H9 (cell line): ENCODE results near the gene NHSL2. TPM values are rescaled to one million over a fixed set of nuclear protein-coding genes. Genes with fewer than 3 reads are reported as not detected.

Experiments
- DNase-seq: peaks from one replicate; pipeline ENCODE4 v3.0.0-alpha.2; 2017
- H2AFZ ChIP-seq: one replicate; pipeline ENCODE4 v1.6.1; 2013; ENCODE audit warnings: mild to moderate bottlenecking, low read length, control low read depth, moderate library complexity
- H2AK5ac ChIP-seq: 2 replicates; pipeline ENCODE4 v1.6.1; 2013; ENCODE audit warnings: low read length, control low read depth, mixed read lengths; ENCODE audit not compliant: insufficient read length
- H2BK120ac ChIP-seq: one replicate; pipeline ENCODE4 v1.6.1; 2013; ENCODE audit warnings: low read depth, mild to moderate bottlenecking, low read length, control low read depth, inconsistent platforms; ENCODE audit not compliant: poor library complexity, severe bottlenecking
- H2BK12ac ChIP-seq: 2 replicates; pipeline ENCODE4 v1.6.1; 2013; ENCODE audit warnings: low read length, control low read depth, mixed read lengths, low read depth; ENCODE audit not compliant: insufficient read length
- H2BK15ac ChIP-seq: 2 replicates; pipeline ENCODE4 v1.6.1; 2013; ENCODE audit warnings: low read depth, low read length, control low read depth
- H2BK20ac ChIP-seq: one replicate; pipeline ENCODE4 v1.6.1; 2013; ENCODE audit warnings: low read depth, mild to moderate bottlenecking, low read length, control low read depth, inconsistent platforms; ENCODE audit not compliant: poor library complexity, severe bottlenecking
- H2BK5ac ChIP-seq: 2 replicates; pipeline ENCODE4 v1.6.1; 2013; ENCODE audit warnings: low read length, control low read depth, mixed read lengths; ENCODE audit not compliant: insufficient read length
- H3K14ac ChIP-seq: 2 replicates; pipeline ENCODE4 v1.6.1; 2013; ENCODE audit warnings: low read length, control low read depth; ENCODE audit not compliant: insufficient read depth
- H3K18ac ChIP-seq: 2 replicates; pipeline ENCODE4 v1.6.1; 2013; ENCODE audit warnings: low read depth, mild to moderate bottlenecking, mixed read lengths, low read length, control low read depth; ENCODE audit not compliant: insufficient read length
- H3K23ac ChIP-seq: 2 replicates; pipeline ENCODE4 v1.6.1; 2013; ENCODE audit warnings: low read length, control low read depth, mixed read lengths, low read depth; ENCODE audit not compliant: insufficient read length
- H3K23me2 ChIP-seq: 2 replicates; pipeline ENCODE4 v1.6.1; 2013; ENCODE audit warnings: low read depth, mild to moderate bottlenecking, mixed read lengths, low read length, control low read depth; ENCODE audit not compliant: insufficient read length, poor library complexity, severe bottlenecking
- H3K27ac ChIP-seq: 2 replicates; pipeline ENCODE4 v1.5.1; 2013; ENCODE audit warnings: low read length, control low read depth, mixed read lengths, low read depth; ENCODE audit not compliant: insufficient read length
- H3K27me3 ChIP-seq: 2 replicates; pipeline ENCODE4 v1.6.1; 2013; ENCODE audit warnings: low read length, control low read depth, inconsistent platforms; ENCODE audit not compliant: insufficient read depth
- H3K4ac ChIP-seq: 2 replicates; pipeline ENCODE4 v1.6.1; 2013; ENCODE audit warnings: low read depth, mild to moderate bottlenecking, control low read depth, inconsistent platforms, low read length, moderate library complexity
- H3K4me1 ChIP-seq: 2 replicates; pipeline ENCODE4 v1.6.1; 2013; ENCODE audit warnings: low read length, control low read depth, inconsistent platforms; ENCODE audit not compliant: insufficient read depth
- H3K4me2 ChIP-seq: 2 replicates; pipeline ENCODE4 v1.6.1; 2013; ENCODE audit warnings: low read length, control low read depth, mixed read lengths; ENCODE audit not compliant: insufficient read length, insufficient read depth
- H3K56ac ChIP-seq: 2 replicates; pipeline ENCODE4 v1.6.1; 2013; ENCODE audit warnings: low read depth, mild to moderate bottlenecking, mixed read lengths, low read length, control low read depth; ENCODE audit not compliant: insufficient read length
- H3K79me1 ChIP-seq: 2 replicates; pipeline ENCODE4 v1.6.1; 2013; ENCODE audit warnings: low read depth, mild to moderate bottlenecking, moderate library complexity, low read length, control low read depth, inconsistent platforms; ENCODE audit not compliant: insufficient read depth, poor library complexity, severe bottlenecking
- H3K79me2 ChIP-seq: 2 replicates; pipeline ENCODE4 v1.6.1; 2013; ENCODE audit warnings: low read length, control low read depth, inconsistent platforms; ENCODE audit not compliant: insufficient read depth
- H3K9ac ChIP-seq: 2 replicates; pipeline ENCODE4 v1.6.1; 2013; ENCODE audit warnings: low read length, control low read depth, mixed read lengths; ENCODE audit not compliant: insufficient read length; ENCODE audit errors: extremely low read depth
- H3K9me3 ChIP-seq: one replicate; pipeline ENCODE4 v1.6.1; 2013; ENCODE audit warnings: low read depth, low read length, inconsistent platforms; ENCODE audit not compliant: control insufficient read depth
- H3T11ph ChIP-seq: one replicate; pipeline ENCODE4 v1.6.1; 2013; ENCODE audit warnings: mild to moderate bottlenecking, low read length, control low read depth, inconsistent platforms
- H4K20me1 ChIP-seq: one replicate; pipeline ENCODE4 v1.6.1; 2013; ENCODE audit not compliant: control insufficient read depth, insufficient read length, insufficient read depth
- H4K5ac ChIP-seq: 2 replicates; pipeline ENCODE4 v1.6.1; 2013; ENCODE audit warnings: low read depth, mild to moderate bottlenecking, mixed read lengths, low read length, control low read depth; ENCODE audit not compliant: insufficient read length
- H4K8ac ChIP-seq: replicated peaks from 2 replicates; pipeline ENCODE4 v1.6.1; 2013; ENCODE audit warnings: low read length, control low read depth, mixed read lengths, low read depth; ENCODE audit not compliant: insufficient read length
- H4K91ac ChIP-seq: 2 replicates; pipeline ENCODE4 v1.6.1; 2013; ENCODE audit warnings: low read depth, mild to moderate bottlenecking, moderate library complexity, mixed read lengths, low read length, control low read depth; ENCODE audit not compliant: insufficient read length
- H3K27ac Mint-ChIP-seq, 3 experiments: 2 replicates in 2 of 3; 3 replicates in 1 of 3; pipeline ENCODE4 v1.8.0; 2020 to 2021; ENCODE audit warnings: mixed read lengths in 3 of 3, mild to moderate bottlenecking in 1 of 3, moderate library complexity in 1 of 3
- H3K27me3 Mint-ChIP-seq: 2 replicates; pipeline ENCODE4 v1.8.0; 2021; ENCODE audit warnings: low read depth, mild to moderate bottlenecking, moderate library complexity, mixed read lengths
- H3K36me3 Mint-ChIP-seq, 3 experiments: 2 replicates in 2 of 3; 3 replicates in 1 of 3; pipeline ENCODE4 v1.8.0; 2020 to 2021; ENCODE audit warnings: low read depth in 3 of 3, mixed read lengths in 3 of 3; ENCODE audit not compliant: insufficient read depth in 1 of 3
- H3K4me1 Mint-ChIP-seq, 2 experiments: 2 replicates each; pipeline ENCODE4 v1.8.0; 2020; ENCODE audit warnings: mixed read lengths in 2 of 2
- H3K4me3 Mint-ChIP-seq, 2 experiments: 2 replicates in 1 of 2; 3 replicates in 1 of 2; pipeline ENCODE4 v1.8.0; 2020 to 2021; ENCODE audit warnings: mild to moderate bottlenecking in 2 of 2, mixed read lengths in 2 of 2, moderate library complexity in 1 of 2
- H3K9me3 Mint-ChIP-seq, 2 experiments: 2 replicates in 1 of 2; 3 replicates in 1 of 2; pipeline ENCODE4 v1.8.0; 2020; ENCODE audit warnings: mild to moderate bottlenecking in 2 of 2, mixed read lengths in 2 of 2, moderate library complexity in 1 of 2
- CTCF ChIP-seq: fragments of 200-600 bp; sonication (generic); conservative IDR thresholded peaks from 3 replicates; pipeline ENCODE4 v1.8.0; 2021; ENCODE audit warnings: antibody characterized with exemption, mild to moderate bottlenecking
- whole genome bisulfite sequencing: extraction: QIAGEN DNeasy Blood & Tissue Kit; methylation state at CpG from one replicate; pipeline ENCODE4 v1.1.7; 2013; ENCODE audit warnings: missing lambda C conversion rate, low lambda C conversion rate, mixed read lengths; ENCODE audit not compliant: insufficient read length; ENCODE audit errors: extremely low coverage; 5-methylcytosine and 5-hydroxymethylcytosine counted together
- total RNA-seq: library from RNA; stranded (reverse); gene quantifications from 2 replicates; pipeline ENCODE4 v1.2.1, GENCODE V29; 2021

NHSL2 gene
- total RNA-seq, 1 experiment from 2014 or later = 6.4 TPM

- no peaks in the 10 kb centered on the region for H3K23me2 ChIP-seq
- no peak overlapping the region for H3K9ac ChIP-seq
- H4K91ac ChIP-seq = no peak overlapping the region
- peaks cover 55 to 64% of the 10 kb centered on the region in 2 experiments for H3K4me1 Mint-ChIP-seq
- no peak for TF ChIP-seq CTCF
- peaks cover 4% of the 10 kb centered on the region for H3K27me3 Mint-ChIP-seq
- no peaks in the 10 kb centered on the region for H3K79me2 ChIP-seq
- H3K27me3 ChIP-seq = no peaks in the 10 kb centered on the region
- no peak overlapping the region for H4K8ac ChIP-seq
- no peak overlapping the region for H3K4ac ChIP-seq
- peaks cover 9% of the 10 kb centered on the region; the same call in 1 of the 2 replicates for H3K4me1 ChIP-seq
- no peak overlapping the region for H3K4me3 Mint-ChIP-seq
- H2AK5ac ChIP-seq = no peak overlapping the region
- no peaks in the 10 kb centered on the region for H4K20me1 ChIP-seq
- no peak overlapping the region for H2AFZ ChIP-seq
- H3K56ac ChIP-seq = no peak overlapping the region
- H3K4me2 ChIP-seq = no peak overlapping the region
- H2BK5ac ChIP-seq = no peak overlapping the region
- H3K9me3 ChIP-seq = peaks cover 57% of the 10 kb centered on the region
- peaks cover 71 to 74% of the 10 kb centered on the region in 2 experiments for H3K9me3 Mint-ChIP-seq
- no peaks in the 10 kb centered on the region for H3K79me1 ChIP-seq
- H2BK12ac ChIP-seq = no peak overlapping the region
- H3K27ac Mint-ChIP-seq = no peak overlapping the region
- H2BK15ac ChIP-seq = no peak overlapping the region
- H3K23ac ChIP-seq = no peak overlapping the region
- no peak overlapping the region for H2BK120ac ChIP-seq
- H3K14ac ChIP-seq = no peak overlapping the region
- H3K18ac ChIP-seq = no peak overlapping the region
- H2BK20ac ChIP-seq = no peak overlapping the region
- H3K27ac ChIP-seq = no peak overlapping the region
- no CpG with 5 or more reads among the region's 1 CpG for WGBS
- no peak overlapping the region for H4K5ac ChIP-seq
- no peak for DNase-seq
- H3K36me3 Mint-ChIP-seq = peaks cover 7% of the 10 kb centered on the region in 3 experiments; a peak in 6 of 7 replicates
- no peak overlapping the region for H3T11ph ChIP-seq
These were observed 88.9 kb downstream of the NHSL2 start for GRCh38 chrX:71999535-71999934.
